GM19193 (cell line): Measurements from ENCODE around the gene ATRNL1.

Experiments
- POLR2A ChIP-seq: IDR thresholded peaks from 4 replicates; pipeline ENCODE4 v1.6.1; 2011; ENCODE audit not compliant: insufficient read depth, insufficient read length; ENCODE audit errors: extremely low read depth

ATRNL1 gene

DNA sequence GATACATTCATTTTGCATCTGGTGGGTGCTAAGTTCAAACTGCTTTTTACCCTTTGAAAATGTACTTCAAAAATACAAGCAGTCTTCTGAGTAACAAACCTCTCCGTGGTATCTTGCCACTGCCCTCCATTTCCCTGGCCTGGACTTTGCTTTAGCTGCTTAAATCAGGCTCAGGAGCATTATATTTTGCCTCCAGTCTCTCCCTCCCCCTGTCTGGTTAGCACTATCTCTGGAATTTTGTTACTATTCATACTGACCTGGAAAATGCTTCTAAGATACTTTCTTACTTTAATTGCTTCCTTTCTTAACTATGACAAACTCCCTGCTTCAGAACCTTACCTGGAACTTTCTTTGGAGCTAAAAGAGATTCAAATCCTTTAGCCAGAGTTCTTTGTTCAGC lies 810.0 kb downstream of the ATRNL1 start:
- TF ChIP-seq POLR2A: no peak

DNA sequence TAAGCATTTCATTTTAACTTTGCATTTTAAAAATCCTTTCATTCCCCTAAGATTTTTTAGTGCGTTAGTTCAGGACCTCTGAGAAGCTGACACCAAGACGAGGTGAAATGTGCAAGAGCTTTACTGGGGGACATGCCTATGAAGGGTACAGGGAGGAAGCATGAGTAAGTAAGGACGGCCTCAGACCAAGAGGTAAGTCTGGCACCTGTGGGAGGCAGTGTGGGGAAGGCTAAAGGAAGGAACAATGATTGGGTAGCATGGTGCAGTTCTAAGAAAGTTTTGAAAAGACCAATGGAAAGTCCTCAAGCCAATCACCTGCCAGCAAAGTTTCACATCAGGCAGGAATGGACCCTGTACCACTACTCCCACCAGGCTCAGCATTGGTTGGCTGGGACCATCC lies 810.7 kb downstream of the ATRNL1 start:
- TF ChIP-seq POLR2A: no peak

DNA sequence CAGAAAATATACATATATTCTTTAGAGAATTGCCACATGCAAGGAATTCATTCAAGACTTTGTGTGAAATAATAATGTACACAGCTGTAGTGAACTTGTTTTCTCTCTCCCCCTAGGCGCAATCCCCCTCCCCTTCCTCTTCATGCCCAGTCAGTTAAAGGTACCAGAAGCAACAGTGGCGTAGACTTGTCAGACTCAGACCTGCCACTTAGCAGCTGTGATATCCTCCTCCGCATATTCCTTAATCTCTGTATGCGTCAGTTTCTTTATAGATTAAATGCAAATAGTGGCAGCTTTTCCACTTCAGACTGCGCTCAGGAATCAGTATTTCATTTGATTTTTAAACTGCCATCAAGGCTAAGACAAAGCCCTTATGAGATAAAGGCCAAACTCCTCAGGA lies 815.9 kb downstream of the ATRNL1 start:
- no peak for TF ChIP-seq POLR2A

DNA sequence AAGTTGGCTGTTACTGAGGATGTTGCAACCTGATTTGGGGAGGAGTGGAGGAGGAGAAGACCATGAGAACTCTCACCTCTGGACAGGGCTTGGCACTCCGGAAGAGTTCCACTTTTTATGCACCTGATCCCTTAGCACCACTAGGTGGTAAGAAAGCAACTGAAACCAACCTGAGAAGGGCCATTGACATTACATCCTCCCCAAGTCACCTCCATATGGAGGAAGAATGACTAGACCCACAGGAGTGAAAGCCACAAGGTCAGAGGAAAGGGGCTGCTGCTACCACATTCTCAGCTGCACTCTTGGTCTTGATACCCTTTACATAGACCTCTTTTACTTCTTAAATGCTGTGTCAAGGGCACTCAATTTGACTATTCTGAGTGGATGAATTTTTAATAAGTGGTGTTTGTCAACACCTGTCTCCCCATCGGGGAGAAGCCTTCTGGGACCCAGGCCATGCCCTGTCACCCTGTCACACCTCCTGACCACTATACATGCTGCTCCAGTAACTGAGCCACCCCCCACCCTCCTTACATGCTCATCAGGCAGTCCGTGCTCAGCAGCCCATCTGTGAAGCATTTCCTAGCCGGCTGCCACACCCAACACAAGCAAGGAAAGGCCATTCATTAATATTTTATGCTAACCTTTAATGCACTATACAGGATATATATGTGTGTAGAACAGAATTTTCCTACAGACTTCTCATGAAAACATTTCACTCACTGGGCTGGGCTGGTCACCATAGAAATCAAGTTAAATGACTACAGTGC lies 817.0 kb downstream of the ATRNL1 start:
- TF ChIP-seq POLR2A: no peak

DNA sequence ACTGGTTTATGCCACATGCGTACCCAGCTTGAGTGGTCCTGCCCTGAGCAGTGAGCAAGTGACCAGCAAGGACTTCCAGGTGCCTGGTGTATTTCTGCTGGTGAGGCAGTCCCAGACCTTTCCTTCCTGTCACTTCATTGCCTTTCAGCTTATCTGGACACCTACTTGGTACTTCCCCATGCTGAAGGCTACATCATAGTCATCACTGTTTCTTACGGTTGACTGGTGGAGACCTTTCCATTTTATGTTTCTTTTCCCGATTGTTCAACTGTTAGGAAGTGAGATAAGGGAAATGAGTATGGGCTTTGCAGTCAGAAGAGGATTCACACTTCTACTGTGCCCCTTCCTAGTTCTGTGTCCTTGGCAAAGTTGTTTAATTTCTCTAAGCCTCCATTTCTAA lies 821.3 kb downstream of the ATRNL1 start:
- no peak for TF ChIP-seq POLR2A

DNA sequence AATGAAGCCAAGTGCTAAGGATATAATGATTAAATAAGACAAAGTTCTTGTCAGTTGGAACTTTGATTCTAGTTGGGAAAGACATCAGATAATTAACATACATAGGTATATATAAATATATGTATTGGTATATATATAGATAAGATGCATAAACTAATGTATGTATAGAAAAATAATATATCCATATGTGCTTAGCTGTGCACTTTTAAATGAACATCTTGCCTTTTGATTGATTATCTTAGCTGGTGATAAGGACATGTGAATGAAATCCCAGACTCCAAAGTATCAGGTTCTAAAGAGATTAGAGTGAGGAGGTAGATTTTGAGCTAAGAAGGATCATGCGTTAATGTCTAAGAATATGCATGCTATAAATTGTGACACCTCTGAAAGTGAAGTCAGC lies 822.3 kb downstream of the ATRNL1 start:
- TF ChIP-seq POLR2A: no peak

DNA sequence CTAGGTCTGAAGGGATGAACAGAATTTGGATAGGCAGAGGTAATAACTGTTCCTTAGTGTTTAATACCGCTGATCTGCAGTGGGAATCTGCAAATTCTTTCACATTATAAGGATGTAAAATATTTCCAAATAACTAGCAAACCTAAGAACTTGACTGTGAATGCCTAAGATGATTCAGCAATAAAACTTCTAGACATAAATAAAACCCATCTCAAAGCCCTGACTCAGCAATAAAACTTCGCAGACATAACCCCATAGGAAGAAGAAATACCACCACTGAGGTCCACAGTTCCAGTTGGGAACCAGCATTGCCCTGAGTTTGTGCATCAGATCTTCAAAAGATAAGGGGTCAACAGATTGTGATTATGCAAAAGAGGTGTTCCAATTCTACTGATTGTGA lies 825.6 kb downstream of the ATRNL1 start:
- TF ChIP-seq POLR2A: no peak

DNA sequence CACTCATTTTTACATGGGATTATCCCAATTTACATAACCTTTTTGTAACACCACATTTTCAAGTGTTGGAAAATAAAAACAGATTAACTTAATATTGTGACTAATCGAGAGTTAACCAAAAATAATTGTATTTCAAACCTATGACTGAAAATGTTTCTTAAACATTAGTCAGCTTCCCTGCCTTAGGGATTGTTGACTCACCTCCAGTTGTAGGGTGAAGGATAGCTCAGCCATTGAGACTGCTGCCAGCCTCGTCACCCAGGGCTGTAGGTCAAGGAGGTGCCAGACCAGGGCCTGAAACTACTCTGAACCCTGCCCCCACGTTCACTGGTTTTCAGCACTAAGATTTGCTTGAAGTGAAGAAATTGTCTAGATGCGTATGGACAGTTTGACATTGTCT lies 828.6 kb downstream of the ATRNL1 start:
- TF ChIP-seq POLR2A: no peak

DNA sequence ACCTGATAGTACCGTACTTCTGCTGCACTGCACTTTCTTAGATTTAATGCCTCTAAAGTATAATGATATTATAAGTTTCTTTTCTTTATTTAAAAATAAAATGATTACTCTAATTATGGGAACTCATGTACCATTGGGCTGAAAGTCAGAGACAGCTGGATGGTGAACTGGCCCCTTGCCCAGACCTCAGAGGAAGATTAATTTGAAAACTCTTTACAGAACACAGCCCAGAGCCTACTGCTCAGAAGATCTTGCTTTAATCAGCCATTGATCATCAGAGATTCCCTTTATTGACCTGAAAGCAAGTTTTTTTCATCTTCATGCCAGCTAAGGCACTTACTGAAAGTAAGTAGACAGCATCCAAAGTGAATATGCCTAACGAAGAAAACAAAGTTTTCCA lies 838.1 kb downstream of the ATRNL1 start:
- no peak for TF ChIP-seq POLR2A

DNA sequence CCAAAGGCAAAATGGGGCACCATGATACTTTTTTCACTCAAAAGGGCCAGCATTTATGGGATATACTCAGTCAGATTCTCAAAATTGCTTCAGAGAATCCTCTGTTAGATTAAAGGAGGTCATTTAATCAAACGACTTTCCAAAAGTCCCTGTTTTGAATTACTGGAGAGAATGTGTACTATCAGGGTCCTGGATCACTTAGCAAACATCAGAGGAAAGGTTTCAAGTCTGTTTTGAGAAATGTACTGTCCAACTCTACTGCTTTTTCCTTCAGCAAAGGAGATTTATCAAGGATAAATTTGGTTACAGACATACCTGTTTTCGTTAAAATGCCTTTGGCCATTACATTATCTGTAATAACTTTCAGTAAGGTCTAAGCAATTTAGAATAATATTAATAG lies 838.9 kb downstream of the ATRNL1 start:
- TF ChIP-seq POLR2A: no peak

DNA sequence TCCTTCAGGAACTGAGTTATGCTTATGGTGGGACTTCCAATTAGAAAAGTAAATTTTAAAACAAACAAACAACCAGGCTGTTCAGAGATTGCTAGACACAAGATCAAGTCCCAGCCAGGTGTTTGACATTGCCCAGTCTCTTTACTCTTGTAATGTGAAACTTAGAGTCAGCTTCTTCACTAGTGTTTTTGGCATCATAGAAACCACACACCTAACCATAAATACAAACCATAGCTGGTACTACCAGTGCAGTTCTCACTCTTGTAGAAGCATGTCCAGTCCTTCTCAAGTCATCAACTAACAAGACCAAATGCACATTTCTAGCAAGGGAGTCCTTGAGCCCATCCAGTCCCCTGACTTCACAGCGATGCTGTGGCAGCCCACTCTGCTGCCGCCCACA lies 839.9 kb downstream of the ATRNL1 start:
- TF ChIP-seq POLR2A: no peak

DNA sequence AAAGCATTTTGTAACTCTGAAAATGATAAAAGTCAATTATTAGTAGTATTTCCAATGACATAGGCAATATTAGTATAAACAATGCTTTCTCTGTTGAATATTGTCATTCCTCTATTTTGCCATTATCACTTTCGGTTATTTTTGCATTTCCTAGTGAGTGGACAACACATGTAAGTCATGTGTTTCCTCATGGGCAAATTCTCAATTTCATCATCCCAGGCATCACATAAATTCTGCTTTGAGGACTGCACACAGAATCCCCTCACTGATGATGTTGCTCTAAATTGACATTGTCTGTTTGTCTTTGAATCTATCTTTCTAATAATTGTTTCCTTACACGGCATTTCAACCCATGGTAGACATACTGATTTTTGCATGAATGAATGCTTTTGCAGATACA lies 842.6 kb downstream of the ATRNL1 start:
- TF ChIP-seq POLR2A: no peak

DNA sequence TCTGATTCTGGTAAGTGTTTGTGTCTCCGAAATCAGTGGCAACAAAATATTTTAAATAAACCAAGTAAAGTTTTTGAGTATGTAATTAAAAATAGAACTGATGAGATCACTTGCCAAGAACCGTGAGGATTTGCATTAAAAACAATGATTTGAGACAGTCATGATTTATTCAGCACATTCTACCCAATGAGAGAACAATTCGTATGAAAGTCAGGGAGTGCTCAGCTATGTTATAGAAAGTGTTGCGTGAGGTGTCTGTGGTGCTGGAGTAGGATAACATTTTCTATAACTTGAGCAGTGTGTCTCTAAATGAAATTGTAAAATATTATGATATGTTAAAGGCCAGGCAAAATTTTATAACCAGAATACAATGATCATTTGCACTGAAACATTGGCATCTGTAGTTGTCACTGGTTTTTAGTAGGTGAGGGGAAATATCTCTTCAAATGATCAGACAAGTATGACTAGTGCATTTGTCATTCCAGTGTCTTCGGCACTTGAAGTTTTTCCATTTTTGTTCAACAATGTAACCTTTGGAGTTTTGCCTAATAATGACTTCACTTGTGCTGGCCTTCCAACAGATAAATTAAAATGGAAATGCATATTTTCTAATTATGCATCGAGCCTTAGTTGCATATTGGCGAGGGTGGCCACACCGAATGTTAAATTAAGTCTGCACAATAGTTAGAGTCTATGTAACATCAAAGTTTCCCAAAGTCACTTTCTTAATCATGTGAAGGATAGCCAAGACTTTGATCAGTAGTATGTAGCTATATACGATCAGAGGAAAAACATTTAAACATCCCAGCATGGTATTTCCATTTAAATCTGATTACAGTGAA lies 844.0 kb downstream of the ATRNL1 start:
- no peak for TF ChIP-seq POLR2A

DNA sequence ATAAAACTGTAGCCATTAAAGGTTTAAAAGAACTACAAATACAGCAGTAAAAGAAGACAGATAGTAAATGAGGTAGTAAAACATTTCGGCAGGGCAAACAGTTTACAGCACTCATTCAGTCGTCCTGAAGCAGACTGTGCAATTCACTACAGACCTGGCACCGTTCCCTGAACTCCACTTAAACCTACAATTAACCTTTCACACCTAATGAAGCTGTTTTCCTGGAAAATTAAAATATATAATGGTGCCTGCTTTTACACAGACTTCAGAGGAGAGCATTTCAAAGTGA lies 844.5 kb downstream of the ATRNL1 start:
- no peak for TF ChIP-seq POLR2A

DNA sequence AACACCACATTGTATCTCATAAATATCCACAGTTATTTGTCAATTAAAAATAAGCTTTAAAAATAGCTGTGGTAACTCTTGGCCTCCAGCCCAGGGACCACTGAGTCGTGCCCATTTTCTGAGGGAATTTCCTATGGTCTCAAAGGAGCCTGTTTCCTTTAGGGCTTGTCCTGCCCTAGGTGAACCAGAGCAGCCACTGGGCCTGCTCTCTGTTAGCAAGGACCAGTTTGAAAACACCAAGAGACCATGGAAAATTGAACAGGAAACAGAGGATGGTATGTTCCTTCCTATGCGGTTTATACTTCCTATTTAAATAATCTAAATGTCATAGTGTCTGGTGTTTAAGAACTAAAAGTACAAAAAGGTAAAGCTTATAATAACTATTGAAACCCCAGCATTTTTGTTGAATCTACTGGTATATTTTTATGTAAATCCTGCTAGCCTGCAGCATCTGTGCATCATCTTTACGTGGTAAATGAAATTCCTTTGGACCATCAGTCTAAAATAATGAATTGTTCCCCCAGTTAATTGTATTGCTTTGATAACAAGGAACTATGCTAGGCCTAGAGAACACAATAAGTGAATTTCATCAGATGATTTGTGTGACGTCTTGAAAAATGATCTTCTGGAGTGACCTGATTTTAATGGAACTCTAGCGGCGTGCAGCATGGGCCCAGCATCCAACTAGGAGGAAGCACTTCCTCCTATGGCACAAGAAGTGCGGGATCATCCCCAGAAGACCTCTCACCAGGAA lies 846.1 kb downstream of the ATRNL1 start:
- TF ChIP-seq POLR2A: no peak

DNA sequence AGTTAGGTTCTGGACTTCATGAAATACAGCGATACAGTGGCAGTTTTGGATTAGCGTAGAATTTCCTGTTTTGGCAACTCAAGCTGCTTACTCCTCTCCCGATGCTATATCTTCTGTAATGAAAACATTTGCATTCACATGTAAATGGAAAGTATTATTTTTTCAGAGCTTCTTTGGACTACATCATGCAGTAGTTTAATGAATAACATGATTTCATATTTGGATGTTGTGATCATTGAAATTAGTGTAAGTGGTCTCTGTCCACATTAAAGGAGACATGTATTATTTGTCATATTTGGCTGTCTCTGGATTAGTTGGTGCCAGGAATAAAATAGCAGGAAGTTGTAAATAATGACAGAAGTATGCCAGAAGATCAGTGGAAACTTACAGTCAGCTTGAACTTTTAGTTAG lies 848.2 kb downstream of the ATRNL1 start:
- no peak for TF ChIP-seq POLR2A
